SH-SY5Y (cell line): ENCODE results near the gene SDR42E1.

Experiments used
- GATA2 ChIP-seq: IDR thresholded peaks from 2 replicates; pipeline ENCODE4 v1.6.1; 2011; ENCODE audit warnings: mild to moderate bottlenecking, low read depth, low read length
- GATA3 ChIP-seq: IDR thresholded peaks from 2 replicates; pipeline ENCODE4 v1.6.1; 2011; ENCODE audit warnings: low read depth, mild to moderate bottlenecking, low read length, moderate library complexity

DNA sequence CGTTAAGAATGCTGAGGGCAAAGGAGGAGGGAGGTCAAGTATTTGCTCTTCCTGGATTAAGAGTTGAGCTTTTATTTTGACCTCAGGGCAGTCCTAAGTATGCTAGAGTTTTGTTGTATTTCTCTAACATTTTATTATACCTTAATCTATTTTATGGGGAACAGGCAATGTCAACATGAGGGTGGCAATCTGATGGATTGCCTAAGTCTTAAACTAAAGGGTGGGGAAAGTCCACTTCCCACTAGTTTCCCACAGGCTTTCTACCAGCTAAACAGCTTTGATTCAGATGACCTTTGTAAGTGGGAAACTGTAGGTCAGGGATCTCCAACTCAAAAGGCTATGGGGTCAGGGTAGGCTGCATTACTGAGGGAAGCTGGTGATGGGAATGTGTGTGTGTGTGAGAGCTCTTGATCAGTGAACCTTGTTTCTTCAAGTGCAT is 48.7 kb upstream of the SDR42E1 start:
- TF ChIP-seq GATA2 (no peak), GATA3 (no peak)
